NCI-H774 (cell line): ENCODE measurements around the gene LMO7.
A peak's percentile ranks its signal among the peaks of the same experiment; 100 is the strongest.
"Not testable (repeated sequence)": the region's sequence is repeated elsewhere in the genome, so short reads cannot be mapped to it uniquely, and the experiment has no call there.

Source experiments
- DNase-seq: peaks from one replicate; lab custom pipeline; 2025; lab: John Stamatoyannopoulos, UW

The LMO7 gene

GRCh38 chr13:75743072-75743471 lies 106.9 kb downstream of the LMO7 start:
- DNase-seq = not testable (repeated sequence)

GRCh38 chr13:75744127-75744526 lies 108.0 kb downstream of the LMO7 start:
- no peak for DNase-seq

- DNase-seq = no peak
Measured at GRCh38 chr13:75745387-75745786, 109.3 kb downstream of the LMO7 start.

GRCh38 chr13:75748874-75749273 lies 112.7 kb downstream of the LMO7 start:
- no peak for DNase-seq

GRCh38 chr13:75749407-75749806 lies 113.3 kb downstream of the LMO7 start:
- no peak for DNase-seq

GRCh38 chr13:75751350-75751749 lies 115.2 kb downstream of the LMO7 start:
- no peak for DNase-seq

- DNase-seq = no peak
Measured at GRCh38 chr13:75752826-75753225, 116.7 kb downstream of the LMO7 start.

GRCh38 chr13:75754936-75755335 lies 118.8 kb downstream of the LMO7 start:
- DNase-seq = no peak

- no peak for DNase-seq
Measured at GRCh38 chr13:75757336-75757735, 121.2 kb downstream of the LMO7 start.

- DNase-seq = no peak
Measured at GRCh38 chr13:75759531-75759930, 123.4 kb downstream of the LMO7 start.

- DNase-seq = peak; percentile 26
Measured at GRCh38 chr13:75760131-75761021, 124.2 kb downstream of the LMO7 start.

GRCh38 chr13:75761369-75761768 lies 125.2 kb downstream of the LMO7 start:
- DNase-seq = no peak

GRCh38 chr13:75762076-75762937 lies 126.2 kb downstream of the LMO7 start:
- no peak for DNase-seq

- DNase-seq = no peak
Measured at GRCh38 chr13:75762955-75763354, 126.8 kb downstream of the LMO7 start.

GRCh38 chr13:75763512-75763911 lies 127.4 kb downstream of the LMO7 start:
- DNase-seq = no peak

GRCh38 chr13:75764251-75764925 lies 128.3 kb downstream of the LMO7 start:
- DNase-seq = no peak

GRCh38 chr13:75764926-75765310 lies 128.8 kb downstream of the LMO7 start:
- DNase-seq = no peak

GRCh38 chr13:75766636-75767035 lies 130.5 kb downstream of the LMO7 start:
- no peak for DNase-seq

GRCh38 chr13:75769141-75769905 lies 133.2 kb downstream of the LMO7 start:
- DNase-seq = no peak

- no peak for DNase-seq
Measured at GRCh38 chr13:75770164-75770563, 134.0 kb downstream of the LMO7 start.

GRCh38 chr13:75770592-75771011 lies 134.5 kb downstream of the LMO7 start:
- no peak for DNase-seq

- no peak for DNase-seq
Measured at GRCh38 chr13:75771226-75771625, 135.1 kb downstream of the LMO7 start.
